Progenitor cell of endocrine pancreas (in vitro differentiated cells): ENCODE measurements around the gene DLX2. TPM values are rescaled to one million over a fixed set of nuclear protein-coding genes. Genes with fewer than 3 reads are reported as not detected.

ENCODE experiments used
- DNase-seq: peaks from one replicate; pipeline ENCODE4 v3.0.0; 2021; ENCODE audit warnings: low spot score; ENCODE audit not compliant: unreplicated experiment
- H3K27ac Mint-ChIP-seq: 2 replicates; pipeline ENCODE4 v1.8.0; 2021; ENCODE audit warnings: mild to moderate bottlenecking, moderate library complexity, mixed read lengths
- H3K27me3 Mint-ChIP-seq: 2 replicates; pipeline ENCODE4 v1.8.0; 2021; ENCODE audit warnings: mixed read lengths
- H3K36me3 Mint-ChIP-seq: 2 replicates; pipeline ENCODE4 v1.8.0; 2022; ENCODE audit warnings: mixed read lengths; ENCODE audit not compliant: insufficient read depth
- H3K4me1 Mint-ChIP-seq: 2 replicates; pipeline ENCODE4 v1.8.0; 2021; ENCODE audit warnings: low read depth, mixed read lengths
- H3K4me3 Mint-ChIP-seq: 2 replicates; pipeline ENCODE4 v1.8.0; 2021; ENCODE audit warnings: low read depth, mild to moderate bottlenecking, moderate library complexity, mixed read lengths
- H3K9me3 Mint-ChIP-seq: 2 replicates; pipeline ENCODE4 v1.8.0; 2021; ENCODE audit warnings: low read depth, mixed read lengths
- total RNA-seq: library from RNA; stranded (reverse); gene quantifications from 2 replicates; pipeline ENCODE4 v1.2.1, GENCODE V29; 2021
- TF ChIP-seq, protein P1 (sequence below): fragments of 200-600 bp; sonication (generic); IDR thresholded peaks from one replicate; pipeline ENCODE4 v1.5.0; 2021; ENCODE audit warnings: antibody characterized with exemption, mild to moderate bottlenecking; ENCODE audit not compliant: unreplicated experiment

The DLX2 gene
- total RNA-seq, 1 donor from 2014 or later = 1.7 TPM

- Mint-ChIP-seq H3K9me3 (peaks cover 4% of the 10 kb centered on the region), H3K27me3 (peaks cover 7% of the 10 kb centered on the region), H3K4me3 (no peak overlapping the region), H3K4me1 (no peaks in the 10 kb centered on the region), H3K36me3 (no peaks in the 10 kb centered on the region), H3K27ac (no peak overlapping the region)
- TF ChIP-seq, protein P1, sequence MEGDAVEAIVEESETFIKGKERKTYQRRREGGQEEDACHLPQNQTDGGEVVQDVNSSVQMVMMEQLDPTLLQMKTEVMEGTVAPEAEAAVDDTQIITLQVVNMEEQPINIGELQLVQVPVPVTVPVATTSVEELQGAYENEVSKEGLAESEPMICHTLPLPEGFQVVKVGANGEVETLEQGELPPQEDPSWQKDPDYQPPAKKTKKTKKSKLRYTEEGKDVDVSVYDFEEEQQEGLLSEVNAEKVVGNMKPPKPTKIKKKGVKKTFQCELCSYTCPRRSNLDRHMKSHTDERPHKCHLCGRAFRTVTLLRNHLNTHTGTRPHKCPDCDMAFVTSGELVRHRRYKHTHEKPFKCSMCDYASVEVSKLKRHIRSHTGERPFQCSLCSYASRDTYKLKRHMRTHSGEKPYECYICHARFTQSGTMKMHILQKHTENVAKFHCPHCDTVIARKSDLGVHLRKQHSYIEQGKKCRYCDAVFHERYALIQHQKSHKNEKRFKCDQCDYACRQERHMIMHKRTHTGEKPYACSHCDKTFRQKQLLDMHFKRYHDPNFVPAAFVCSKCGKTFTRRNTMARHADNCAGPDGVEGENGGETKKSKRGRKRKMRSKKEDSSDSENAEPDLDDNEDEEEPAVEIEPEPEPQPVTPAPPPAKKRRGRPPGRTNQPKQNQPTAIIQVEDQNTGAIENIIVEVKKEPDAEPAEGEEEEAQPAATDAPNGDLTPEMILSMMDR = no peak
- no peak for DNase-seq
Observed at GRCh38 chr2:172137109-172137508, 34.4 kb upstream of the DLX2 start.

GRCh38 chr2:172135446-172135845 lies 32.7 kb upstream of the DLX2 start:
- DNase-seq = no peak
- H3K9me3 Mint-ChIP-seq = peaks cover 4% of the 10 kb centered on the region
- no peaks in the 10 kb centered on the region for H3K4me1 Mint-ChIP-seq
- peaks cover 8% of the 10 kb centered on the region for H3K27me3 Mint-ChIP-seq
- no peak overlapping the region for H3K4me3 Mint-ChIP-seq
- TF ChIP-seq, protein P1 = no peak
- H3K36me3 Mint-ChIP-seq = no peaks in the 10 kb centered on the region
- H3K27ac Mint-ChIP-seq = no peak overlapping the region

- Mint-ChIP-seq H3K4me3 (no peak overlapping the region), H3K27me3 (peaks cover 13% of the 10 kb centered on the region)
- TF ChIP-seq, protein P1 = no peak
Observed at GRCh38 chr2:172134270-172134669, 31.6 kb upstream of the DLX2 start.

GRCh38 chr2:172131713-172132555 lies 29.2 kb upstream of the DLX2 start:
- H3K36me3 Mint-ChIP-seq = no peaks in the 10 kb centered on the region
- TF ChIP-seq, protein P1 = no peak
- H3K4me1 Mint-ChIP-seq = no peaks in the 10 kb centered on the region
- peaks cover 13% of the 10 kb centered on the region for H3K27me3 Mint-ChIP-seq
- H3K4me3 Mint-ChIP-seq = no peak overlapping the region
- no peaks in the 10 kb centered on the region for H3K9me3 Mint-ChIP-seq
- DNase-seq = no peak
- H3K27ac Mint-ChIP-seq = no peak overlapping the region

More at GRCh38 chr2:172134270-172134669, 31.6 kb upstream of the DLX2 start:
- Mint-ChIP-seq H3K27ac (no peak overlapping the region), H3K9me3 (peaks cover 4% of the 10 kb centered on the region), H3K36me3 (no peaks in the 10 kb centered on the region), H3K4me1 (no peaks in the 10 kb centered on the region)
- DNase-seq = no peak

- Mint-ChIP-seq H3K27me3 (peaks cover 13% of the 10 kb centered on the region), H3K36me3 (no peaks in the 10 kb centered on the region), H3K4me3 (no peak overlapping the region), H3K27ac (no peak overlapping the region), H3K9me3 (no peaks in the 10 kb centered on the region), H3K4me1 (no peaks in the 10 kb centered on the region)
- DNase-seq = no peak
- TF ChIP-seq, protein P1 = no peak
Observed at GRCh38 chr2:172129404-172129803, 26.7 kb upstream of the DLX2 start.
